ENCODE results near the gene ZSCAN29. TPM values are rescaled to one million over a fixed set of nuclear protein-coding genes. Genes with fewer than 3 reads are reported as not detected.
"Not testable (repeated sequence)": the region's sequence is repeated elsewhere in the genome, so short reads cannot be mapped to it uniquely, and the experiment has no call there.

ZSCAN29 gene
- total and polyA plus RNA-seq, 2 experiments from 2014 or later = 15.3 to 40.5 TPM

- H3F3A ChIP-seq (replicated peaks; ENCODE audit: low read depth); H3K79me2 ChIP-seq (replicated peaks; ENCODE audit: insufficient read depth); H3K27me3 ChIP-seq (ENCODE audit: insufficient read depth); H3K27ac ChIP-seq (ENCODE audit: low read depth); DNase-seq (ENCODE audit: low spot score); H4K20me1 ChIP-seq (replicated peaks; ENCODE audit: insufficient read depth); H3K27ac Mint-ChIP-seq; H3K9me3 Mint-ChIP-seq; H3K4me2 ChIP-seq; H3K4me1 Mint-ChIP-seq; H3K27me3 Mint-ChIP-seq (ENCODE audit: insufficient read depth, low read depth, poor library complexity); H3K4me3 Mint-ChIP-seq; H3K4me3 ChIP-seq; H3K9me2 ChIP-seq (ENCODE audit: insufficient read depth); H2AFZ ChIP-seq; ATAC-seq; H3K4me1 ChIP-seq (ENCODE audit: insufficient read depth): not testable (repeated sequence)
- peaks cover 33% of the 10 kb centered on the region for H3K36me3 Mint-ChIP-seq (ENCODE audit: low read depth)
- peaks cover 23% of the 10 kb centered on the region for H3K36me3 ChIP-seq (ENCODE audit: insufficient read depth)
Measured at GRCh38 chr15:43393592-43393991, 22.7 kb upstream of the ZSCAN29 start.

GRCh38 chr15:43390723-43391122 is 19.9 kb upstream of the ZSCAN29 start:
- Histone ChIP-seq H3K79me2 (replicated peaks; ENCODE audit: insufficient read depth) (no peaks in the 10 kb centered on the region), H3K27ac (ENCODE audit: low read depth) (no peak overlapping the region), H3K4me2 (no peak overlapping the region), H3K9me2 (ENCODE audit: insufficient read depth) (no peaks in the 10 kb centered on the region), H4K20me1 (replicated peaks; ENCODE audit: insufficient read depth) (no peaks in the 10 kb centered on the region; the same call in 1 of the 2 replicates), H3F3A (replicated peaks; ENCODE audit: low read depth) (no peaks in the 10 kb centered on the region), H3K27me3 (ENCODE audit: insufficient read depth) (no peaks in the 10 kb centered on the region), H3K36me3 (ENCODE audit: insufficient read depth) (peaks cover 21% of the 10 kb centered on the region; the same call in 1 of the 2 replicates), H3K4me1 (ENCODE audit: insufficient read depth) (no peaks in the 10 kb centered on the region), H2AFZ (no peak overlapping the region), H3K4me3 (no peak overlapping the region)
- DNase-seq (ENCODE audit: low spot score) (no peak), ATAC-seq (no peak)
- H3K36me3 Mint-ChIP-seq (ENCODE audit: low read depth) = peaks cover 30% of the 10 kb centered on the region
- no peak overlapping the region for H3K27ac Mint-ChIP-seq
- H3K9me3 Mint-ChIP-seq = no peaks in the 10 kb centered on the region
- no peaks in the 10 kb centered on the region for H3K4me1 Mint-ChIP-seq
- H3K27me3 Mint-ChIP-seq (ENCODE audit: insufficient read depth, low read depth, poor library complexity) = no peaks in the 10 kb centered on the region
- no peak for TF ChIP-seq NANOG (IDR thresholded peaks at IDR 0.05; ENCODE audit: borderline replicate concordance)
- TF ChIP-seq CREB1 (CRISPR knock-in tag; IDR thresholded peaks at IDR 0.05; ENCODE audit: low read depth) = no peak
- no peak for TF ChIP-seq ZNF114 (CRISPR knock-in tag; IDR thresholded peaks at IDR 0.05)
- no peak for TF ChIP-seq EZH2 (IDR thresholded peaks at IDR 0.05; ENCODE audit: low read depth, unreplicated experiment)
- TF ChIP-seq, protein P1, sequence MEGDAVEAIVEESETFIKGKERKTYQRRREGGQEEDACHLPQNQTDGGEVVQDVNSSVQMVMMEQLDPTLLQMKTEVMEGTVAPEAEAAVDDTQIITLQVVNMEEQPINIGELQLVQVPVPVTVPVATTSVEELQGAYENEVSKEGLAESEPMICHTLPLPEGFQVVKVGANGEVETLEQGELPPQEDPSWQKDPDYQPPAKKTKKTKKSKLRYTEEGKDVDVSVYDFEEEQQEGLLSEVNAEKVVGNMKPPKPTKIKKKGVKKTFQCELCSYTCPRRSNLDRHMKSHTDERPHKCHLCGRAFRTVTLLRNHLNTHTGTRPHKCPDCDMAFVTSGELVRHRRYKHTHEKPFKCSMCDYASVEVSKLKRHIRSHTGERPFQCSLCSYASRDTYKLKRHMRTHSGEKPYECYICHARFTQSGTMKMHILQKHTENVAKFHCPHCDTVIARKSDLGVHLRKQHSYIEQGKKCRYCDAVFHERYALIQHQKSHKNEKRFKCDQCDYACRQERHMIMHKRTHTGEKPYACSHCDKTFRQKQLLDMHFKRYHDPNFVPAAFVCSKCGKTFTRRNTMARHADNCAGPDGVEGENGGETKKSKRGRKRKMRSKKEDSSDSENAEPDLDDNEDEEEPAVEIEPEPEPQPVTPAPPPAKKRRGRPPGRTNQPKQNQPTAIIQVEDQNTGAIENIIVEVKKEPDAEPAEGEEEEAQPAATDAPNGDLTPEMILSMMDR (conservative IDR thresholded peaks at IDR 0.05; ENCODE audit: low read depth in 2 of 2) = no peak
- TF ChIP-seq, protein P2, sequence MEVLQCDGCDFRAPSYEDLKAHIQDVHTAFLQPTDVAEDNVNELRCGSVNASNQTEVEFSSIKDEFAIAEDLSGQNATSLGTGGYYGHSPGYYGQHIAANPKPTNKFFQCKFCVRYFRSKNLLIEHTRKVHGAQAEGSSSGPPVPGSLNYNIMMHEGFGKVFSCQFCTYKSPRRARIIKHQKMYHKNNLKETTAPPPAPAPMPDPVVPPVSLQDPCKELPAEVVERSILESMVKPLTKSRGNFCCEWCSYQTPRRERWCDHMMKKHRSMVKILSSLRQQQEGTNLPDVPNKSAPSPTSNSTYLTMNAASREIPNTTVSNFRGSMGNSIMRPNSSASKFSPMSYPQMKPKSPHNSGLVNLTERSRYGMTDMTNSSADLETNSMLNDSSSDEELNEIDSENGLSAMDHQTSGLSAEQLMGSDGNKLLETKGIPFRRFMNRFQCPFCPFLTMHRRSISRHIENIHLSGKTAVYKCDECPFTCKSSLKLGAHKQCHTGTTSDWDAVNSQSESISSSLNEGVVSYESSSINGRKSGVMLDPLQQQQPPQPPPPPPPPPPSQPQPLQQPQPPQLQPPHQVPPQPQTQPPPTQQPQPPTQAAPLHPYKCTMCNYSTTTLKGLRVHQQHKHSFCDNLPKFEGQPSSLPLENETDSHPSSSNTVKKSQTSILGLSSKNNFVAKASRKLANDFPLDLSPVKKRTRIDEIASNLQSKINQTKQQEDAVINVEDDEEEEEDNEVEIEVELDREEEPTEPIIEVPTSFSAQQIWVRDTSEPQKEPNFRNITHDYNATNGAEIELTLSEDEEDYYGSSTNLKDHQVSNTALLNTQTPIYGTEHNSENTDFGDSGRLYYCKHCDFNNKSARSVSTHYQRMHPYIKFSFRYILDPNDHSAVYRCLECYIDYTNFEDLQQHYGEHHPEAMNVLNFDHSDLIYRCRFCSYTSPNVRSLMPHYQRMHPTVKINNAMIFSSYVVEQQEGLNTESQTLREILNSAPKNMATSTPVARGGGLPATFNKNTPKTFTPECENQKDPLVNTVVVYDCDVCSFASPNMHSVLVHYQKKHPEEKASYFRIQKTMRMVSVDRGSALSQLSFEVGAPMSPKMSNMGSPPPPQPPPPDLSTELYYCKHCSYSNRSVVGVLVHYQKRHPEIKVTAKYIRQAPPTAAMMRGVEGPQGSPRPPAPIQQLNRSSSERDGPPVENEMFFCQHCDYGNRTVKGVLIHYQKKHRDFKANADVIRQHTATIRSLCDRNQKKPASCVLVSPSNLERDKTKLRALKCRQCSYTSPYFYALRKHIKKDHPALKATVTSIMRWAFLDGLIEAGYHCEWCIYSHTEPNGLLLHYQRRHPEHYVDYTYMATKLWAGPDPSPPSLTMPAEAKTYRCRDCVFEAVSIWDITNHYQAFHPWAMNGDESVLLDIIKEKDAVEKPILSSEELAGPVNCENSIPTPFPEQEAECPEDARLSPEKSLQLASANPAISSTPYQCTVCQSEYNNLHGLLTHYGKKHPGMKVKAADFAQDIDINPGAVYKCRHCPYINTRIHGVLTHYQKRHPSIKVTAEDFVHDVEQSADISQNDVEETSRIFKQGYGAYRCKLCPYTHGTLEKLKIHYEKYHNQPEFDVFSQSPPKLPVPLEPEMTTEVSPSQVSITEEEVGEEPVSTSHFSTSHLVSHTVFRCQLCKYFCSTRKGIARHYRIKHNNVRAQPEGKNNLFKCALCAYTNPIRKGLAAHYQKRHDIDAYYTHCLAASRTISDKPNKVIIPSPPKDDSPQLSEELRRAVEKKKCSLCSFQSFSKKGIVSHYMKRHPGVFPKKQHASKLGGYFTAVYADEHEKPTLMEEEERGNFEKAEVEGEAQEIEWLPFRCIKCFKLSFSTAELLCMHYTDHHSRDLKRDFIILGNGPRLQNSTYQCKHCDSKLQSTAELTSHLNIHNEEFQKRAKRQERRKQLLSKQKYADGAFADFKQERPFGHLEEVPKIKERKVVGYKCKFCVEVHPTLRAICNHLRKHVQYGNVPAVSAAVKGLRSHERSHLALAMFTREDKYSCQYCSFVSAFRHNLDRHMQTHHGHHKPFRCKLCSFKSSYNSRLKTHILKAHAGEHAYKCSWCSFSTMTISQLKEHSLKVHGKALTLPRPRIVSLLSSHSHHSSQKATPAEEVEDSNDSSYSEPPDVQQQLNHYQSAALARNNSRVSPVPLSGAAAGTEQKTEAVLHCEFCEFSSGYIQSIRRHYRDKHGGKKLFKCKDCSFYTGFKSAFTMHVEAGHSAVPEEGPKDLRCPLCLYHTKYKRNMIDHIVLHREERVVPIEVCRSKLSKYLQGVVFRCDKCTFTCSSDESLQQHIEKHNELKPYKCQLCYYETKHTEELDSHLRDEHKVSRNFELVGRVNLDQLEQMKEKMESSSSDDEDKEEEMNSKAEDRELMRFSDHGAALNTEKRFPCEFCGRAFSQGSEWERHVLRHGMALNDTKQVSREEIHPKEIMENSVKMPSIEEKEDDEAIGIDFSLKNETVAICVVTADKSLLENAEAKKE (CRISPR knock-in tag; IDR thresholded peaks at IDR 0.05) = no peak
- no peak for TF ChIP-seq JUNB (IDR thresholded peaks at IDR 0.05; ENCODE audit: unreplicated experiment)
- TF ChIP-seq ZNF331 (CRISPR knock-in tag; IDR thresholded peaks at IDR 0.05; ENCODE audit: low read depth) = no peak
- TF ChIP-seq, protein P3, sequence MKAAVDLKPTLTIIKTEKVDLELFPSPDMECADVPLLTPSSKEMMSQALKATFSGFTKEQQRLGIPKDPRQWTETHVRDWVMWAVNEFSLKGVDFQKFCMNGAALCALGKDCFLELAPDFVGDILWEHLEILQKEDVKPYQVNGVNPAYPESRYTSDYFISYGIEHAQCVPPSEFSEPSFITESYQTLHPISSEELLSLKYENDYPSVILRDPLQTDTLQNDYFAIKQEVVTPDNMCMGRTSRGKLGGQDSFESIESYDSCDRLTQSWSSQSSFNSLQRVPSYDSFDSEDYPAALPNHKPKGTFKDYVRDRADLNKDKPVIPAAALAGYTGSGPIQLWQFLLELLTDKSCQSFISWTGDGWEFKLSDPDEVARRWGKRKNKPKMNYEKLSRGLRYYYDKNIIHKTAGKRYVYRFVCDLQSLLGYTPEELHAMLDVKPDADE (IDR thresholded peaks at IDR 0.05) = no peak
- H3K4me3 Mint-ChIP-seq = no peak overlapping the region

All from GM23338 (cell line).